GM19043 (cell line): ENCODE measurements around the gene CLEC16A.
"Not testable (repeated sequence)": the region's sequence is repeated elsewhere in the genome, so short reads cannot be mapped to it uniquely, and the experiment has no call there.

ENCODE experiments used
- ATAC-seq: cut with Tn5 transposase; IDR thresholded peaks from one replicate; pipeline ENCODE4 v1.9.1; 2021; ENCODE audit warnings: low read depth; ENCODE audit not compliant: unreplicated experiment

The CLEC16A gene

DNA sequence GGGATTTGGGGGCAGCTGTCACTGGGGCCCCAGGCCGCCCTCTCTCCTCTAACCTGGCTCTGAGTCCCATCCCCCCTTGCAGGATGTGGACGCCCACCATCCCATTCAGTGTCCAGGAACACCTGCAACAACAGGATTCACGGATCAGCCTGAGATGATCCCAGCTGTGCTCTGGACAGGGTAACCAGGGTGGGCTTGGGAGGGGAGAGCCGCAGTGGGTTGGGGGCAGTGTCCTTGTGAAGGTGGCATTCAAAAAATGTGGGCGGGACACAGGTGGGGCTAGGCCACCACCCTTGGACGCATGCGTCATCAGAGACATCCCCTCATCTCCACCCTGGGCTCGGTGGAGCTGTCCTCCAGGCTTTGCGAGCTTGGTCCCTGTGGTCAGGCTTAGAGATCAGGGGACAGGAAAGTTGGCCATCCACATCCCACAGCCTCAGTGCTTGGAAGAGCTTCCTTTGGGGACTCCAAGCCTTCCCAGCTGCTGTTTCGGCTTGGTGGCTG lies 21.2 kb upstream of the CLEC16A start:
- ATAC-seq, result no peak

DNA sequence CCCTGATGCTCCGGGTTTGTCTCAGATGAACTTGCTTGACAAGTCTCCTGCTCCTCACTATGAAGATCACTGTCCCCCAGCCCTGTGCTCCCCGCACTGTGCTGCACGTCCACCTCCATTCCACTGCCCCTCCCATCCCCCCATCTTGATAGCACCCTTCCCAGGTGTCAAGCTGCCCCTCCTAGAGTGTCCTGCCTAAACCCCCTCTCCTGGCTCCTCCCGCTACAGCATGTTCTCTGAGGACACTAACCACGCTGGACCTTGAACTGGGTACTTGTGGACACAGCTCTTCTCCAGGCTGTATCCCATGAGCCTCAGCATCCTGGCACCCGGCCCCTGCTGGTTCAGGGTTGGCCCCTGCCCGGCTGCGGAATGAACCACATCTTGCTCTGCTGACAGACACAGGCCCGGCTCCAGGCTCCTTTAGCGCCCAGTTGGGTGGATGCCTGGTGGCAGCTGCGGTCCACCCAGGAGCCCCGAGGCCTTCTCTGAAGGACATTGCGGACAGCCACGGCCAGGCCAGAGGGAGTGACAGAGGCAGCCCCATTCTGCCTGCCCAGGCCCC lies 20.6 kb upstream of the CLEC16A start:
- ATAC-seq, result no peak

DNA sequence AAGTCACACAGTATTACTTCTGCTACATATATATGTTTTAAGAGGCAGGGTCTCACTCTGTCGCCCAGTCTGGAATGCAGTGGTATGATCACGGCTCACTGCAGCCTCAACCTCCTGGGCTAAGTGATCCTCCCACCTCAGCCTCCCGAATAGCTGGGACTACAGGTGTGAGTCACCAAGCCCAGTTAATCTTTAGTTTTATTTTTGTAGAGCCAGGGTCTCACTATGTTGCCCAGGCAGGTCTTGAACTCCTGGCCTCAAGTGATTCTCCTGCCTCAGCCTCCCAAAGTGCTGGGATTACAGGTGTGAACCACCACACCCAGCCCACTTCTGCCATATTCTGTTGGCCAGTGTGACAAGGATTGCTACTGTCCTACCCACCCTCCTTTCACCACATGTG lies 19.1 kb upstream of the CLEC16A start:
- not testable (repeated sequence) for ATAC-seq

DNA sequence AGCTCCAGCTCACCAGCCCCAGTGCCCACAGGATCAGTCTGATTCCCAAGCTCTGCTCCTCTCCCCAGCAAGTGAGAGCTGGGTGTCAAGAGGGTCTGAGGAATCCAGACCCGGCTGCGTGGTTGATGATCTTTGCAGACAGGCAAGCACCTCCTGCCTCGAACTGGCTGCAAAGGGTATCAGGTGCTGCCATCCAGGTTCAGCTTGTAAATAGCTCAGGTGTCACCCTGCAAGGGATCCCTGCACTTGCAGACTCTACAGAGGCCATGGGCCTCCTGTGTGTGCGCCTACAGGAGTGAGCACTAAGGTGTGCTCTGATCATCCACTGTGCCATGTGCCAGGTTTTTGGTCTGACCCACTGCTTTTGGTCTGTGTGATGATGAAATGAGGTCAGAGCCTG lies 18.3 kb upstream of the CLEC16A start:
- no peak for ATAC-seq

DNA sequence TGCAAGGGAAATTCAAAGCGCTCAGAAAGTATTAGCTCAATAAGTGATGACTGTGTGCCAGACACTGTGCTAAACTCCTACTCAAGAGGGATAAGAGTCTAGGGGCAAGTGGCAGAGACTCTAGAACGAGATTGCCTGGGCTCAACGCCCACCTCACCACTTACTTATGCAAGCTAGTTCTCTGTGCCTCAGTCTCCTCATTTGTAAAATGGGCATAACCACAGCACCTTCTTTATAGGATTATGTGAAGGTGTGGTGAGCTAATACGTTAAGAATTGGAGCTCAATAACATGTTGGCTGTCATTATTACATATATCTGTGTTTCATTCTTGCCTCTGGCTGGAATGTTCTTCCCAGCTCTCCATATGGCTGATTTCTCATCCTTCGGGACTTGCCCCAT lies 17.5 kb upstream of the CLEC16A start:
- no peak for ATAC-seq

DNA sequence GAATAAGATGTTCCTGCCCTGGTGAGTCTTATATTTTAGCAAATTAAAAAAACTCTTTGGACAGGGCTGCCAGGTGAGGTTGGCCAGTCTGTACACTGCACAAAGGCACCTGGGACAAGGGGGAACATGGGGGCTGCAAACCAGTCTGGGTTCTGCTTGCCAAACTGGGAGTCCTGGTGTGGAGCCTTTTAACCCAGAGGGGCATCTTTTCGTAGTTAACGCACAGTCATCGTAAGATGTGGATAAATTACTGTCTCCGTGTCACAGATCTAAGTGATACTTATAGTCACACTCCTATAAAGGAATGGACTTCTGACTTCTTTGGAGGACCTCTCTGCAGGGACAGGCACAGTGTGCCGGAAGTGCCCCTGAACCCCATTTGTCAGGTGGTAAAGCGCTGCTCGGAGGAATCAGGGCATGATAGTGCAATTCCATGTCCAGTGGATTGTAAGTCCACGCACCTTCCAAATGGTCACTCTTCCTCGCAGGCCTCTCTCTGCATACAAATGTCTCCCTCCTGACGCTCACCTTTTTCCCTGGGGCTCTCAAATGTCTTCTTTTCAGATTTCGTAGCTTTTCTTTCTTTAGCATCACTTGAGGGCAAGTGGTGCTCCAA lies 16.8 kb upstream of the CLEC16A start:
- no peak for ATAC-seq

DNA sequence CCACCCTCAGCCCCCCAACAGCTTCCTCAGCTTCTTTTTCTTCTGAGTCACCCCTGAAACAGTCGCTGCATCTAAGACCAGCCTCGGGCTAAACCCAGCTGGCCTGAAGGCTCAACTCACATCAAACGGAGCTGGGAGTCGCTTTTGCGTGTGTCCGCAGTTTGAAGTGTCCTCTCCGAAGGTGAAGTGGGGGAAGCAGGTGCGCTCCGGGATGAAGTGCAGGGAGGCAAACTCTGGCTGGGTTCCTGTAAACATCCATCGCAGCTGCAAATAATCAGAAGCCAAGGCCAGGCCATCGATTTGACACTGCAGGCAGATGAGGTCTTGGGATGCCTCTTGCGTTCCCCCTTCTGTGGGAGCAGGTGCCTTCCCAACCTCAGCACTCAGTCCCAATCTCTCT lies 15.3 kb upstream of the CLEC16A start:
- ATAC-seq, result not testable (repeated sequence)

DNA sequence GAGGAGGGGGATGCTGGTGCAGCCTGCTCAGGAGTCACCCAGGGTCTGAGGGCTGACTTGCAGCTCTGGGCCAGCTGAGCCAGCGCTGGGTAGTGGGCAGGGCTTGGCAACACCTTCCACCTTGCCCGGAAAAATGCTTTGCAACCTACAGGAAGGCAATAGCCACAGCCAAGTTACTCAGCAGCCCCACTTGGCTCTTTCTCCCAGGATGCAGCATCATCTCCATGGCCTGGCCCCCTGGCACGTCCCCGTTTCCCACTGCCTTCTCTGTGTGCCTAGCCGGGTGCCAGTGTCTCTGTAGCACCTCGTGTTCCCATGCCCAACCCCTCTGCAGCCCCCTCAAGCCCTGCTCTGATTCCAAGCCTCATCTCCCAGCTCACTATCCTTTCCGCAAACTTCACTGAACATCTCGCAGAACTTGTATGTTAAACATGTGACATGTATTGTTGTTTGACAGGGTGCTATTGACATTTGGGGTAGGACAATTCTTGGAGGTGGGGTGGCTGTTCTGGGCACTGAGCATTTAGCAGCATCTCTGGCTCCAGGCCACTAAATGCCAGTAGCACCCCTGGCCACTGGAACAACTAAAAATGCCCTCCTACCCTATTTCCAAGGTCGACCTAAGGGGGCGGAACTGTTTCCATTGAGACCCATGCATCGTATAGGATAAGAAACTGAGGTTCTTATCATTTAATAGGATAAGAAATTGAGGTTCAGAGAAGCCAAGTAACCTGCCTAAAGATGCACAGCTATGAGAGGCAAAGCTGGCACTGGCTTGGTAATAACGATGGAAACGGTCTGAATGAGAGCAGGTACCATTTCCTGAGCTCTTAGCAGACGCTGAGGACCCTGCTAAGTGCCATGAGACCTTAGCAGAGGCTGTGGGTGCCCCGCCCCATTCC lies 14.3 kb upstream of the CLEC16A start:
- no peak for ATAC-seq

DNA sequence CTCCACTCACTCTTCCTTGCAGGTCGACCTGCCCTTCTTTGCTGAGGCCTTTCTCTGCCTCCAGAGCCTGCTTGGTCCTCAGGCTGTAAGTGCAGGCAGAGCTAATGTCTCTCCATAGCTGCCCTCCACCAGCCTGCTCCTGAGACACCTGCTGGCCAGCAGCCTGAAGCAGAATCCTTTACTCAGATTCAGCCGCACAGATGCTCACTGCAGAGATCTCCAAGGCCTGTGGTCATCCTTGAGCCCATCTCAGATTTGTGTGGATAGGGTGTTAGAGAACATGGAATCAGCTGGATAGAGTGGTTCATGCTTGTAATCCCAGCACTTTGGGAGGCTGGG lies 13.6 kb upstream of the CLEC16A start:
- ATAC-seq, result no peak

DNA sequence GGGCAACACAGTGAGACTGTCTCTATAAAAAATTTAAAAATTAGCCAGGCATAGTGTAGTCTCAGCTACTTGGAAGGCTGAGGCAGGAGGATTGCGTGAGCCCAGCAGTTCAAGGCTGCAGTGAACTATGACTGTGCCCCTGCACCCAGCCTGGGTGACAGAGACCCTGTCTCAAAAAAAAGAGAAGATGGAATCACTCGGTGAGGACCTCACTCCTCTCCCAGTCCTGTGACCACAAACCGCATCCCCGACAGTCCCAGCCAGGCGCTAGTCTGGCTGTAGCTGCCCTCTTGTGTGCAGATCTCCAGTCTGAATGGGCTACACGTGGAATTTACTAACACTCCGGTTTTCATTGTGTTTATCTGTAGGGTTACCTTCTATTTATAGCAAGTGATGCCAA lies 13.2 kb upstream of the CLEC16A start:
- no peak for ATAC-seq

DNA sequence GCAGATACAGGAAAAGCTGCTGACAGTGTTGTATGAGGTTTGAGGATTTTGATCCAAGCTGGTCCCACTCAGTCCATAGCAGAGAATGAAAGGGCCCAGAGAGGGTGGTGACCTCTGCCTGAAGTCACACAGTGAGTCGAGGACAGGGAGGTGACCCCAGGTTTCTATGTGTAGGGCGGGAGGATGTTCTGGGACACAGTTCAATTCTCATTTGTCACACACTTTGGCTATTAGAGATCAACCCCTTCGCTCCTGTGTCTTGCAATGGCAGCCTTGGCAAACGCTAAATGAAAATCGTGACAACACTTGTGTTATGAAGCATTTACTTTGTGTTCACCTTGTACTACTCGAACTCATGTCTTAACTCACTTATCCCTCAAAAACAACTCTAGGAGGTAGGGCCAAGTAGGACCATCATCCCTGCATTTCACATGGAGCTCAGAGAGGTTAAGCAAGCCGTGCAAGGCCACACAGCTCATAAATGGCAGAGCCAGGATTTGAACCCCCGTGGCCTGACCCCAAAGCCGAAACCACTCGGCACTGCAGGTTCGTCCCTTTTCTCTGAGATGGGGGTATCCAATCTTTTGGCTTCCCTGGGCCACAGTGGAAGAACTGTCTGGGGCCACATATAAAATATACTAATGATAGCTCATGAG lies 12.3 kb upstream of the CLEC16A start:
- no peak for ATAC-seq

DNA sequence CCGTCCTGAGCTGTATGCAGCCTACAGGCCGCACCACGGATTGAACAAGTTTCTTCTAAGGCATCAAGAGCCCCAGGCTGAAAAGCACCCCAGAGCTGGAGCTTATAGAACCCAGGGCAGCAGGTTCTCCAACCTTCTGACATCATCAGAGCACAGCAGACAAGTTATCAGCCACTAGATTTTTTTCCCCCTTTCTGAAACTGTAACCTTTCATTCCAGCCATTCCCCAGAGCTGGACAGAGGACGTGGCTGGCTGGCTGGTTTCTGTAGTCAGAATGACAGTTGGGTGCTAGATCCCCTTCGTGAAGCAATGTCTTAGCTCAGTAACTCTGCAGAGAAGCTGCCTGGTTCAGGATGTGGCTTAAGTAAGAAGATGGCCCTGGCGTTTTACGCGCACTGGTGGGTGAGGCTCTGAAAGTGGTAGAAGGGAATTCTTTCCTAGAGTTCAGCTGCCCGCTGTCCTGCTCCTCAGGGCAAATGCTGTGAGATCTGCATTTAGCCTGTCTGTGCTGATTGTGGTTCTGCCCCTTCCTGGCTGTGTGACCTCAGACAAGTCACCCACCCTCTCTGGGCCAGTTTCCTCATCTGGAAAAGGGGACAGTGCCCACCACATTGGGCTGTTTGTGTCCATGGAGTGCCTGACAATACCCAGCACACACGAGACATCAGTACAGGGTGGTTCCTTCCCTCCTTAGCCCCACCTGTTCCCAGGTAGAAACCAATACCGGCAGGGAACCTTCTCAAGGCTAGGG lies 11.2 kb upstream of the CLEC16A start:
- ATAC-seq, result no peak

DNA sequence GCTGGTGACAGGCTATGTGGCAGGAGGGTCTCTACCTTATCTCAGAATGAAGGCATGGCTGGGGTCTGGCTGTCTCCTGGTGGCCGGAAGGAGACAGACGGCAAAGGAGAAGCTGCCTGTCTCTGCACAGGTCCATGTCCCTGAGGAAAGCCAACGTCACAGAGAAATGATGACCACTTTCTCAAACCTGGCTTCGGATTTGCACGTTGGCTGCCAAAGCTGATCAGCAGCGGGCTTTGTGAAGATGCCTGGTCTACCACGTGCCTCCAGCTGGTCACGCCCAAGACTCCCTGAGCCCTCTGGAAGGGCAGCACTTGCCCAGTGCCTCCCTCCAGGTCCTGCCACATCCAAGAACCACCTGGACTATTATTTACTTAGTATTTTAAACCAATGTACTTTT lies 10.5 kb upstream of the CLEC16A start:
- ATAC-seq, result no peak

DNA sequence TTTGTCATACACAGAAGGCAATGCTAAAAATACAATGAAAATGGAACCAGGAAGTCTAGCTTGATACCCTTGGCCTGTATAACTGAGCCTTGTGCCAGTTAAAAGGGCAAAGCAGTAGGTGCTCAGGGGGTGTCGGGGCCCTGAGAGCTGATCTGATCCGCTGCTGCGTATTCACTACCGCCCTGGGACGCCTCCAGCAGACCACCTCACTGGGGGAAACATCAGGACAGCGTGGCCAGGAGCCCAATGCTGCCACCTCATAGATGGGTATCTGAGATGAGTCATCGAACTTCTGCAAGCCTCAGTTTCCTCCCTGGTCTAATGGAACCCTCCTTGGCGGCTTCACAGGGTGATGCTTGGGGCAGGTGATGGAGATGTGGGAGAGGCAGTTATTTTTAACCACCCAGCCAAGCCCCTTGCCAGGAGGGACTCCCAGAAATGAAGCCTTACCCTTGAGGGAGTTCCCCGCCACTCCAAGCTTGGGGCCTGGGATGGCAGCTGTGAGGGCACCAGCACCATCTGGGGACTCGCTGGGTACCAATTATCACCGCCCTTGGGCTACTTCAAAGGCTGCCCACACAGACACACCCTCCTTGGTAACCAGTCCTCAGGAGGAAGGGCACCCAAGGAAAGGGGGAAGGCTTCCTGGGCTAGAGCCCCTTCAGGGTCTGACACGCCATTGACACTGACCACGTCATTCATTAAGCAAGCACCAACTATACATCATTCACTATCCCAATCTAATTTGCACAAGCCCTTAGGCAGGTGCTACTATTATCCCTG lies 9.8 kb upstream of the CLEC16A start:
- no peak for ATAC-seq

DNA sequence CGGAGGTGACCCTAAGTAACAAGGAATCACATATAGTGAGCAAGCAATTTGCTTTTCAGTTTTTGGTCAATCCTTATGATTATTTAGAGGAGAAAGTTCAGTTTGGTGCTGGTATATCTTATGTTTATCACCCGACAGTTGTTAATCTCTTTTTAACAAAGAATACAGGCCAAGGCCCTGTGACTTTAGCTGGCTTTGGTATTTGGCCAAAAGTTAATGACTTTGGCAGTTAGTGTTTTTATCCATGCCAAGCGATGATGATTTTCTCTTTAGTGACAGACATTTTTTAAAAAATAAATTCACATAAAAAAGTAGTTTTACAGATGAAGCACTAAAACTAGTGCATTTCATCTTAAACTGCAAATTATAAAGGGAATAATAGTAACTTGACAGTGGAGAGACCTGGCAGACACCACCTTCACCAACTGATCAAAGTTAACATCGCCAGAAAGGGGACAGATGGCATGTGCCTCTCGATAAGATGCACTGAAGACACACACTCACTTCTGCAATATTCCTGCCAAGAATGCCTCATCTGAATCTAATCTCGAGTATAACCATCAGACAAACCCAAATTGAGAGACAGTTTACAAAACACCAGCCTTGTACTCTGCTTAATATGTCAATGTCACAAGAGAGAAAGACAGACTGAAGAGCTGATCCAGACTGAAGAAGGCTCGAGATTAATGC lies 9.0 kb upstream of the CLEC16A start:
- ATAC-seq, result no peak

DNA sequence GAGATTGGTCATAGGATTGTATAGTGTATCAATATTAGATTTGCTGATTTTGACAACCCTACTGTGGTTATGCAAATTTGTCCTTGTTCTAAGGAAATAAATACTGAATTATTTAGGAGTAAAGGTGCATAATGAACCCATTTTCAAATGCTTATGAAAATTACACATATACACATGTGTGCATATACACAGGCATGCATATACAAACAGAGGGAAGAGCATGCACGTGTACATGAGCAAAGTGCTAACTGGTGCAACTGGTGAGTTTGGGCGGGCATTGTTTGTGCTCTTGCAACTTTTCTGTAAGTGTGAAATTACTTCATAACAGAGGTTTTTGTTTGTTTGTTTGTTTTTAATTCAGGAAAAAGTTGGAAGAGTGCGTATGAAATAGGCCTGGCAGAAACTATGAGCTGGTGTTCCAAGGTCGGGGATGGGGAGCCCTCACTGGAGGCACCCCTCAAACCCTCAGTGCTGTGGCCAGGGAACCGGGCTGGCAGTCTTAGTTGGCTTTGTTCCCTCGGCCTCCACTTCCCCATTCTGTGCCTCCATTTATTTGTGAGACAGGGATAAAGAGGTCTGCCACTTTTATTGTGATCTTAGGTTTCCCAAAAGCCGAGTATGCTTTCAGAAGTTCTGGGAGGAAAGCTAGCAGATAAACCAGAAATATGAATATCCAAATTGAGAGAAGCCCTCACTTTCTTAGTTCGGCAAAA lies 7.9 kb upstream of the CLEC16A start:
- ATAC-seq, result no peak

DNA sequence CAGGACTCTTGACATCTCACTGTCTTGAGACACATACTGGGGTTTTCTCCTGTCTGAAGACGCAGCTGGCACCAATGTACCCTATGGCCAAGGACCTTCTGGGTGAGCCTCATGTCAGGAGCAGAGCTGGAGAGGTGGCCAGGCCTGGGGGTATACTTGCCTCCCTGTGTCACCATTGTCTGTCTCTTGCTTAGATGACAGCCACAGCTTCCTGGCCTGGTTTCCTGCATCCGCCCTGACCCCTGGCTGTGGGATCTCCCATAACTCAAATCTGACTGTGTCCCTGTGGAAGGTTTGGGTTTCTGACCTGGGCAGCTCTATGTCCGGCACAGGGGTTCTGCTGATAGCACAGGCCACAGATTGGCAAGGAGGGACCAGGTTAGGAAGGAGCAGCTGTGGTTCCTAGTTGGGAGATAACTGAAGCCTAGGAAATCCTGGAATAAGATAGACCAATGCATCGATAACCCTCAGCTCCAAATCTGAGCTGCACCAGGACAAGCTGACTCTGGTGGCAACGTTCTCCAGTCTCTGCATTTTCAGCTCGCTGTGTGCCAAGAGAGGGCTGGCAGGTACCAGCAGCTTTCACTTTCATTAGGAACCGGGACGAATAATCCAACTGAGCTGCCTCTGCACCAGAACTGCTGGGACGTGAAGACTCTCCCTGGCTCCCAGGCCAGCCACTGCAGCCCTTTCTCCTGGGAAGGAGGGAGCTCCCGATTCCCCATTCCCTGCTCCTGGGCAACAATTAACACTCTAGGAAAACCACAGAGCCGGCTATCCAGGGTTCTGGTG lies 7.1 kb upstream of the CLEC16A start:
- no peak for ATAC-seq

DNA sequence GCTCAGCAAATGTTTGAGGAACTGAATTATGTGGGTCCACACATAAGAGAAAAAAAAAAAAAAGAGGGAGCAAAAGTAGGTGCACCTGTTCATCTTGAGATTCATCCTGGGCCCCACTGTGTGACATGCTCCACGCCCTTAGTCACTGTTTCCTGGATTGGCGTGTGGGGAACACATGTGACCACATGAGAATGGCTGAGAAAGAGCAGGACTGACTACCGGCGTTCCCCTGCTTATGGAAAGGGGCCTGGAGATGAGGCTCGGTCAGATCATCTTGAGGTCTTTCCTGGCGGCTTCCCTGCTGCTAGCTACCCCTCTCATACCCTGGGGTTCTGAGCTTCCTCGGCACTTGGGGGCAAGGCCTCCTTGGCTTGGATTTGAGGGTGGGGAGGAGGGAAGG lies 6.0 kb upstream of the CLEC16A start:
- no peak for ATAC-seq
